OCI-LY7 (cell line): ENCODE results near the gene RRM2. TPM values are rescaled to one million over a fixed set of nuclear protein-coding genes. Genes with fewer than 3 reads are reported as not detected.

Experiments used
- BruUV-seq: library from RNA; stranded (reverse); fragments of 400-500 nt; replicated peaks from 2 replicates; lab custom pipeline; 2021; lab: Mats Ljungman, UMichigan
- CTCF ChIA-PET: fragments of 300-600 bp; sonication (Branson Sonifier 250); formaldehyde crosslinking; loops from one replicate; lab custom pipeline; 2022; ENCODE audit warnings: antibody characterized with exemption; ENCODE audit not compliant: unreplicated experiment; lab: Charles Lee
- POLR2A ChIA-PET: fragments of 300-600 bp; sonication (Branson Sonifier 250); formaldehyde crosslinking; loops from one replicate; lab custom pipeline; 2022; ENCODE audit warnings: antibody characterized with exemption; lab: Charles Lee
- DNase-seq: peaks from one replicate; pipeline ENCODE4 v3.0.0-alpha.2; 2015; ENCODE audit warnings: low spot score
- H2AFZ ChIP-seq: fragments of 200-600 bp; sonication (generic), shearing (Covaris generic); 2 replicates; pipeline ENCODE4 v1.6.1; 2014; ENCODE audit warnings: mild to moderate bottlenecking, antibody characterized with exemption, low read length, moderate library complexity
- H3K27ac ChIP-seq: fragments of 200-600 bp; sonication (generic); 2 replicates; pipeline ENCODE4 v1.5.1; 2014; ENCODE audit warnings: mixed run types, low read depth, mild to moderate bottlenecking, moderate library complexity, low read length, inconsistent platforms; ENCODE audit not compliant: poor library complexity, severe bottlenecking
- H3K36me3 ChIP-seq: fragments of 200-600 bp; sonication (generic); 2 replicates; pipeline ENCODE4 v1.6.1; 2014; ENCODE audit warnings: mild to moderate bottlenecking, antibody characterized with exemption, low read length, moderate library complexity, mixed read lengths; ENCODE audit not compliant: insufficient read depth
- H3K4me1 ChIP-seq: fragments of 200-600 bp; sonication (generic); 2 replicates; pipeline ENCODE4 v1.5.1; 2014; ENCODE audit warnings: mild to moderate bottlenecking, low read length; ENCODE audit not compliant: insufficient read depth, poor library complexity, severe bottlenecking
- H3K4me2 ChIP-seq: fragments of 200-600 bp; sonication (generic); 2 replicates; pipeline ENCODE4 v1.6.1; 2014; ENCODE audit warnings: mild to moderate bottlenecking, low read length
- H3K4me3 ChIP-seq: fragments of 200-600 bp; sonication (generic); 2 replicates; pipeline ENCODE4 v1.5.1; 2014; ENCODE audit warnings: mild to moderate bottlenecking, low read depth, low read length; ENCODE audit not compliant: poor library complexity, severe bottlenecking
- H3K79me2 ChIP-seq: fragments of 200-600 bp; sonication (generic); 2 replicates; pipeline ENCODE4 v1.6.1; 2016; ENCODE audit warnings: low read depth, mild to moderate bottlenecking, low read length, moderate library complexity, mixed read lengths; ENCODE audit not compliant: insufficient read depth
- H3K9me2 ChIP-seq: fragments of 200-600 bp; sonication (generic); 2 replicates; pipeline ENCODE4 v1.6.1; 2016; ENCODE audit warnings: mild to moderate bottlenecking, low read length, mixed read lengths; ENCODE audit not compliant: insufficient read depth
- H3K9me3 ChIP-seq: fragments of 200-600 bp; sonication (generic); 2 replicates; pipeline ENCODE4 v1.6.1; 2014; ENCODE audit warnings: mild to moderate bottlenecking, mixed run types, low read length, mixed read lengths
- H4K20me1 ChIP-seq: fragments of 200-600 bp; sonication (generic); 2 replicates; pipeline ENCODE4 v1.6.1; 2014; ENCODE audit warnings: mild to moderate bottlenecking, antibody characterized with exemption, low read length, moderate library complexity, mixed read lengths; ENCODE audit not compliant: insufficient read depth
- CTCF ChIP-seq: fragments of 200-600 bp; sonication (generic); conservative IDR thresholded peaks from 2 replicates; pipeline ENCODE4 v1.5.1; 2014; ENCODE audit warnings: mild to moderate bottlenecking, antibody characterized with exemption, low read length, moderate library complexity, mixed read lengths
- EZH2phosphoT487 ChIP-seq: fragments of 200-600 bp; sonication (generic); IDR thresholded peaks from 2 replicates; pipeline ENCODE4 v1.6.1; 2018; ENCODE audit warnings: low read depth, borderline replicate concordance, mild to moderate bottlenecking, mixed run types, antibody characterized with exemption, low read length, moderate library complexity, mixed read lengths
- intact Hi-C: fragments of 100-400 bp; cut with micrococcal nuclease; formaldehyde crosslinking; loops from one replicate; pipeline ENCODE4 v1.10.0; 2022; ENCODE audit not compliant: unreplicated experiment
- total RNA-seq, 2 experiments: library from RNA; depleted of rRNA in 1 of 2; stranded (reverse); fragments of >200 nt in 1 of 2; shearing (Covaris generic) in 1 of 2; gene quantifications; 2 replicates each; pipeline ENCODE4 v1.2.3, GENCODE V29; 2014 to 2022

RRM2 gene
- total RNA-seq, 2 experiments from 2014 or later = 222 to 324 TPM

DNA sequence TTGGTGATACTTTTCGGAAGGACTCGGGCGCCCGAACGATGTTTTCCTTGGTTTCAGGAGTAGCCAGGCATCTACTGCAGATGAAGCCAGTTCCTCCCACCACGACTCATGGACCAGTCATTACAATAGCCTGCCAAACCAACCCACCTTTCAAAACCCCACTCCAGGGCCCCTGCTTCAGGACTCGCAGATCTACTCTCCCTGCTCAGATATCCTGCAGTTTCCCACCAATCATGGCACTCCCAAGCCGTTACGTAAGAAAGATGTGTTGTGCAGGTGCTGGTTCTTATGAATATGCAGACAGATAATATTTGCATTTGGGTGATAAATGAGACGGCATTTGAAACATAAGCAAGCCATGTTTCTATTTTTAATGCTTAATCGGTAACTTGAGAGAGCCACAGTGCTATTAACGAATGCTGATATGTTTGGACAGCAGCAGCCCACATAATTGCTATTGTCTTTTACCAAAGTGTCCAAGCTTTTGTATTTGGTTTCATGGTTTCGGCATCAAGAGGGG, 38.8 kb upstream of the RRM2 start:
- CTCF ChIA-PET = interaction anchor here (2.2 kb wide), 1 partner anchor 10 kb away, joined by 7 read pairs; no protein-coding TSS in a partner anchor
- no peak overlapping the region for H3K4me3 ChIP-seq
- peaks cover 53% of the 10 kb centered on the region for H3K4me1 ChIP-seq
- intact Hi-C loops = no loop called here
- BruUV-seq = no TSS peak
- POLR2A ChIA-PET = interaction anchor here (1.4 to 1.9 kb wide), 6 partner anchors 10 to 47 kb away, joined by 3 to 9 read pairs (median 5); no protein-coding TSS in a partner anchor
- peak overlapping the region; percentile 72 for H3K27ac ChIP-seq
- peak overlapping the region; percentile 41; the same call in 1 of the 2 replicates for H2AFZ ChIP-seq
- peak; percentile 27 for DNase-seq
- H4K20me1 ChIP-seq = no peaks in the 10 kb centered on the region
- no peaks in the 10 kb centered on the region for H3K36me3 ChIP-seq
- H3K9me2 ChIP-seq = no peaks in the 10 kb centered on the region
- H3K4me2 ChIP-seq = peak overlapping the region; percentile 57
- TF ChIP-seq CTCF = no peak
- no peak for TF ChIP-seq EZH2phosphoT487
- no peaks in the 10 kb centered on the region for H3K9me3 ChIP-seq
- no peaks in the 10 kb centered on the region for H3K79me2 ChIP-seq

DNA sequence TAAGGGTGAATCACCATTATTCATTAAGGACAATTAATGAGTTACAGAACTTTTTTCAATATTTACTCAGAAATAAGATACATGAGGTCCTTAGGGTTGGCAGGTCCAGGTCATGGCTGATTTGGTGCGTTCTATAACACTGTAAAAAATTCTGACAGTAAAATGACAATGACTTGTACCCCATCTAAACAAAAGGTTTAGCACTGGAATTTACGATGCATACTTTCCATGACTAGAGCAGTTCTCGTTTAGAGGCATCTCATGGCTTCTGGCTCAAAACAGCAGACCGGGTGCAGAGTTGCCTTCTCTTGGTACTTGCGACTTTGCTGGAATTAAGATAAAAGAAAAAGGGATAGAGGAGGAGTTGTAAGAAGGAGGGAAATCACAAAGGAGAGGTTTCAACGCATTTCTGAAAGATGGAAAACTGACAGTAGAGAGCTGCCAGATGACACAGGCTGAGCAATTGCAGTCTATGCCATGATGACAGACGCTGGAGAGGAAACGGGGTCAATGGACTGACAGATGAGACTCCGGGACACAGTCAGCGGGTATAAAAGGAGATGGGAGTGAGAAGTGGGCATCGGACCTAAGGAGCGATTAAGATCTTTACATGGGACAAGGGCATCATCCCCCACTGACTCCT, 38.2 kb upstream of the RRM2 start:
- TF ChIP-seq EZH2phosphoT487 (no peak), CTCF (no peak)
- Histone ChIP-seq H3K4me1 (peaks cover 50% of the 10 kb centered on the region), H3K9me3 (no peaks in the 10 kb centered on the region), H3K9me2 (no peaks in the 10 kb centered on the region), H2AFZ (peak overlapping the region; percentile 41; the same call in 1 of the 2 replicates), H3K4me3 (no peak overlapping the region), H3K79me2 (no peaks in the 10 kb centered on the region), H3K36me3 (no peaks in the 10 kb centered on the region), H3K27ac (no peak overlapping the region), H3K4me2 (peak overlapping the region; percentile 57), H4K20me1 (no peaks in the 10 kb centered on the region)
- POLR2A ChIA-PET = interaction anchor here (1.2 to 1.8 kb wide), 6 partner anchors 11 to 46 kb away, joined by 3 to 10 read pairs (median 6); no protein-coding TSS in a partner anchor
- DNase-seq = no peak
- CTCF ChIA-PET = interaction anchor here (1.4 kb wide), 1 partner anchor 12 kb away, joined by 3 read pairs; no protein-coding TSS in a partner anchor
- intact Hi-C loops = no loop called here
- no TSS peak for BruUV-seq
